Fibroblast of skin of left quadriceps (primary cell): ENCODE data around the gene ZBTB16.

Experiments used
- DNase-seq, 2 experiments: peaks; one replicate each; pipeline ENCODE4 v3.0.0-alpha.2; 2013; ENCODE audit warnings: low read depth in 2 of 2

The ZBTB16 gene

GRCh38 chr11:114083391-114084252 is 24.1 kb downstream of the ZBTB16 start:
- DNase-seq, result no peak

- DNase-seq, result no peak
These were observed 24.9 kb downstream of the ZBTB16 start for GRCh38 chr11:114084414-114084813.

DNA sequence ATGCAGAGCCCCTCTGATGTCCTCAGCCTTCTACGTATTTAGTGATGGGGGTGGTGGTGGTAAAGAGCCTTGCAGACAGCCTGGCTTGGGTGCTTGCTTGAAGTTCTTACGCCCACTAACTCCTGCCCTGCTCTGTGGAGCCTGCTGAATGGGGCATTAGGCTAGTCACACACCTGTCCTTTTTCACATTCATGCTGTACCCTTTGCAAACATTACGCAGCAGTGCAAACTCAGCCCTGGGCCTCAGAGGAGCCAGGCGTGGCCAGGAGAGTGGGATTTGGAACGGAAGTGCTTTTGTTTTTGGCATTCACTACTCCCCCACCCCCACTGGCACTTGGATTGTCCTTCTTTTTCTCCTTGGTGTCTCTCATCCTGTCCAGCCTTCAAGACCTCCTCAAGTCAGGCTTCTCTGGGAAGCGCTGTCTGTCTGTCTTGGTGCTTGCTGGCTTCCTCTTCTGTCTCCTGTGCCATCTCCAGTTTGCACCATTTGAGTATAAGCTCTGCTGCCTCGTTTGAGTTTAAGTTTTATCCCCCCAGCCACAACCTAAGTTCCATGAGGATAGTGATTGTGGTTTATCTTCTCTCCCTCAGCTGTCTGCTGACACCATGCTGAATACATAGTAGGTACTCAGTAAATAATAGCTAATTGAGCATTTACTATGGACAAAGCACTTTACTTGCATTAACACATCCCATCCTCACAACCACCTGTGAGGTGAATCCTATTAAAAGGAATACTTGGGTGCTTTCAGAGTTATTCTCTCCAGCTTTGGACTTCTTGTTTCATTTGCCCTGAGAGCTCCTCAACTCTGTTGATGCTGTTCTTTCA is 26.7 kb downstream of the ZBTB16 start:
- DNase-seq, result no peak

DNA sequence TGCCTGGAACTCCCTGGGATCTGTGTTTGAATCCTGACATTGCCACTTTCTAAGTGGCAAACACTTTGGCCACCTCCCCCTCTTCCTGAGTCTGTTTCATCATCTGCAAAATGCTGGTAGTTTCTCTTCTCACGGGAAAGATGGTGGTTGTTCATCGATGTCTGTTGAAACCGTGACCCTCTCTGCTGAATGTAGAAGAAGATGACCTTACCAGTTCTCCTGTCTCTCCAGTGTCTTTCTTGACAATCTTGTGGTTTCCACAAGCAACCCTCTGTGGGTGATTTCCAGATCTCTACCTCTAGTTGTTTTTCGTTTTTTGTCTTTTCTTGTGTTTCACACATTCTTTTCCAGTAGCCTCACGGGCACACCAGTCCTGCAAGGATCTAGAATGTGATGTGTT is 27.5 kb downstream of the ZBTB16 start:
- DNase-seq, result no peak

GRCh38 chr11:114088216-114088615 is 28.7 kb downstream of the ZBTB16 start:
- DNase-seq, result no peak

GRCh38 chr11:114088836-114089235 is 29.3 kb downstream of the ZBTB16 start:
- DNase-seq, result no peak

GRCh38 chr11:114089748-114090147 is 30.2 kb downstream of the ZBTB16 start:
- DNase-seq, result no peak

DNA sequence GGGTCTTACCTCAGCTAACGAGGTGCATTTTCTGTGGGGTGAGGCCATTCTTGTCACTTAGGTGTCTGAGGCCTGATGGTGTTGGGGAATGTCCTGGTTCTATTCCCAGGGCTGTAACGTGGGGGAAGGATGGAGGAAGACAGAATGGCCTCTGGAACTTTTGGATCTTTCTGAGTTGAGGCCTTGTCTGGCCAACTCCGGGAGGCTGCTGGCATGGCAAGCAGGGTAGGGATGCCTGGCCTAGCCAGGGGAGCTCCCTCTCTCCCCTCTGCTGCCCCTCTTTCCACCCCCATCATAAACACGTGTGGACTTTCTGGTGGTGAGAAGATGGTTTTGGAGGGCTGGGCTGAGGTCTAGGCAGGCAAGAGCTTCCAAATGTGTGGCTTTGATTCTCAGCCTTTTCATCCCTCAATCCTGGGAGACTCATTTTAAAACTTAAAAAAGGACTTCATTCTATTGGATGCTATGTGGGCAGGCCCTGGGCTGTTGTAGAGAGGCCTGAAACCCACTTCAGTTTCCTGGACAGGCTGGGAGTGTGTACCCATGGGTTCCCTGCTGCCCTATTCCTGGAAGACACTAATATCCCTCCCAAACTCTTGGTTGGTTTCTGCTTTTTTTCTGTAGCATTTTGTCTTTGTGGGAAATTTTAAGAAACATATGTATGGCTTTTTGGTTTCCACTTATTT is 30.9 kb downstream of the ZBTB16 start:
- DNase-seq, result no peak

- DNase-seq, result no peak
These were observed 31.5 kb downstream of the ZBTB16 start for GRCh38 chr11:114090976-114091375.

- DNase-seq, result no peak
These were observed 32.2 kb downstream of the ZBTB16 start for GRCh38 chr11:114091516-114092397.

GRCh38 chr11:114092478-114092877 is 33.0 kb downstream of the ZBTB16 start:
- DNase-seq, result no peak

DNA sequence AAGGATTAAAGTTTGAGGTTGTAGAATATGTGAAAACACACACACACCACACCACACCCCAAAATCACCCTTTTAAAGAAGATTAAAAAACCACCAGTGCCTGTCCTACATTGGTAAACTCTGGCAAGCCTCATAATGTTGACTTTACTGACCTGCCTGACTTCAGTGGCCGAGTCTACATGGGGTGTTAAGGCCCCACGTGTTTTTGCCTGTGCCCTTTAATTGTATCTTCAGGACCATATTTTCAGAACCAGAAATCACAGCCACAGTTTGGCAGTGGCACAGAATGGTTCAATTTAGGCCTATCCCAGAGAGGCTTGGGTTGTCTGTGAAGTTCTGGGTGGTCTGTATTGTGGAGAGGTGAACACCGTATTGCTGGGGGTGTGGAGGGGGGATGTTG is 33.4 kb downstream of the ZBTB16 start:
- DNase-seq, result no peak

DNA sequence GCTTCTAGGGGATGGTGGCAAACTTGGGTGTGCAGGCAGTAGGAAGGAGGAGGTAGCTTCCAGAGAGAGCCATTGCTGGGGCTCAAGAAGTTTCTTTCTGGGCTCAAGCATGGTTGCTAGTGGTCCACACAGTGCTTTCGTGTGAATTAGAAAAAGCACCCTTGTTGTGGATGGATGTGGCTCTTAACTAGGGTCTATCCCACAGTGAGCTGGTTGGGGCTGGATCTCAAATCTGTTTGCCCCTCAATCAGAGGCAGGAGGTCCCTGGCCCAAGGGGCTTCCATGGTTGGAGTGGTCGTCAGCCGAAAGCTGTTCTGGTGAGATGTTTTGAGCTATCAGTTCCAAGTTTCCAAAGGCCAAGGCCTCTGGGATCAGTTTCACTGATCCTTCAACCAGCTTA is 35.0 kb downstream of the ZBTB16 start:
- DNase-seq, result no peak

GRCh38 chr11:114095899-114096298 is 36.4 kb downstream of the ZBTB16 start:
- no peak for DNase-seq

DNA sequence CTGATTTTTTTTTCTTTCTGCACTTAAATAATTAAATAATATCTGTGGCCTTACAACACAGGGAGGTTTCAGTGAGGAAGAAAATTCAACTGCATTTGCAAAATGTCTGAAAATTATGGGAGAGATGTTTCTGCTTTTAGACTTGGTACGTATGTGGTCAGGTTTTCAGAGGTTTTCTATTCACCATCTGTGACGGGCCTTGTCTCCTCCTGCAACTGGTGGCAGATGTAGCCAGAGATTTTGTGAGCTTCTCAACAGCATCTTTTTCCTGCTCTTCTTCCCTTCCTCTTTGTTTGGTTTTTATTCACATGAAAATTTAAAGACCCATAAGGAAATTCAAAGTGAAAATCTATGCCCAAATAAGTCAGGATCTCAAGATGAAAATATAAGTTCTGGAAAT is 38.3 kb downstream of the ZBTB16 start:
- no peak for DNase-seq

GRCh38 chr11:114098927-114099326 is 39.4 kb downstream of the ZBTB16 start:
- DNase-seq, result no peak

GRCh38 chr11:114099392-114100178 is 40.1 kb downstream of the ZBTB16 start:
- no peak for DNase-seq

DNA sequence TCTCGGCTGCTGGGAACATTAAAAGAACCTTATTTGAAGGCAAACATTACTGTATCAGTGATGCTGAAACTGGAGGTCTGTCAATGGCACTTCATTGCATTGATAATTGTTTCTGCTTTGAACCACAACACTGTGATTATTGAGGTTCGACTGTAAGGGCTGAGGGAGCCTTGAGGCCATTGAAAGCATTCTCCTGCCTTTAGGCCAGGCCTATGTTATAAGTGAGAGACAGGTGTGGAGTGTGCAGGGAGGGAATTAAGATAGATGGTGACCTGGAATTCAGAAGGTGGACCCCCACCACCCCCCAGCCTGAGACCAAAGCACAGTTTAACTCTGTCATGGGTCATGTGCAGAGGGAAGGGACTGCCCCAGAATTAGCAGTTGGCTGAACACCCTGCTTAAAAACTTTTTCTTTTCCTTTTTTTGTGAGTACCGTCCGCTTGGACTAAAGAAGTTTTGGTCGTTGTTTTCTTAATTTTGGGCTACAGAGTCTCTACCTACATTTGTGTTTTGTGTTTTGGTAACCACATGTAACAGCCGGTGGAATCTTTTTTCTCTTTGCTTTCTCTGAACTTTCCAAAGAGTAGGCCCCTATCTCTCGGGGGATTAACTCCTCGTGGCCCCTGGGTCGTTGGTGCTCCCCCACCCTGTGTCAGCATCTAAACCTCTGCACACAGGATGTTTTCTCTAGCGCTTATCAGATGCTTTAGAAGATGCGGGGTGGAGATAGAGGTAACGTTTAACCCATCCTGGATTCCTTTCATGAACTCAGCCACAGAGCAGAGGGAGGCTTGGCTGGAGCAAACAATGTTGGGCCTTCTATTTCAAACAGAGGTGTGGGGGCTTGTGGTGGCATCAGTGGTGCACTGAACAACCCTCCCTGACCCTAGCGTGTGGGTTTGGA is 43.7 kb downstream of the ZBTB16 start:
- DNase-seq, result no peak

GRCh38 chr11:114105611-114106010 is 46.1 kb downstream of the ZBTB16 start:
- no peak for DNase-seq
